ENCODE measurements around the gene FAAH.

The FAAH gene

DNA sequence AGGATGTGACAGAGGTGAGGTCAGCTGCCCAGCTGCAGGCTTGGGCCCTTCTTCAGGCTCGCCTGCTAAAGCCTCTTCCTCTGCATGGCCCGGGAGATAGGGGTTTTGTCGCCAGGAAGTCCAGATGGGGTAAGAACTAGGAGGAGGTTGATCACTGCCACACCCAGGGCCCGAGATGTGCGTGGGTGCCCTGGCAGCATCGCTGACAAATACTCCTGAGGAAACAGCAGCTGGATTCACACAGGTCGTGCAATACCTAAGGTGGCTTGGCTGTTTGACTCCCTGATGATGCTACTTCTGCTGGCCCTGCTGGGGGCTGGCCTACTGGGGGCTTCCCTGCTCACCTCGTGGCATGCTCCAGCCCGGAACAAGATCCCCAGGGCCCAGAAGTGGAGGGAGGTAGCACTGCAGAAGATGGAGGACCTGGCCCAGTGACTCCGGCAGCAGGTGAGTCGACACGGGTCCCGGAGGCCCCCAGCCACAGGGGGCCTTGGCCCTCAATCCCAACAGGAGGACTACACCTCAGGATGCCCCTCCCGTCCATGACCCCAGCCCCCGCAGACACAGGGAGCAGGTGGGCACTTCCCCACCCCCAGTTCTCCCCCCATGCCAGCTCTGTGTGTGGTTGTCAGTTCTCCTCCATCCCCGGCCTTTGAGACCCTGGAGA, 29.6 kb downstream of the FAAH start:
- no peak for DNase-seq

DNA sequence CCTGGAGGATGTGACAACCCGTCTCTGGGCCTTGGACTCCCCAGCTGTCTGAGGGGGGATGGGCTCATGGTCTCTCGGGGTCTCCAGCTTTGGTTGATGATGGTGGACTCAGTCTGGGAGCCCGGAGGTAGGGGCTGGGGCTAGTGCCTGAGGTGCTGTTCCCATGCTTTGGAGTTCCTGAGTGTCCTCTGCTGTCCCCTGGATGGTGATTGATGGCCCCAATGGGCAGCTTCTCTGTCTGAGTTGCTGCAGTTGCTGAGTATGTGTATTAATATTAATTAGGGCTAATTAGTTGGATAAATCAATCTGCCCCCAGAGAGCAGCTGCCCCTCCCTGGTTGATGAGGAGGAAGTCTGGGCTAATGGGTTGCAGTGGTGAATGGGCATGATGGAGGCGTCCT, 30.6 kb downstream of the FAAH start:
- no peak for DNase-seq

DNA sequence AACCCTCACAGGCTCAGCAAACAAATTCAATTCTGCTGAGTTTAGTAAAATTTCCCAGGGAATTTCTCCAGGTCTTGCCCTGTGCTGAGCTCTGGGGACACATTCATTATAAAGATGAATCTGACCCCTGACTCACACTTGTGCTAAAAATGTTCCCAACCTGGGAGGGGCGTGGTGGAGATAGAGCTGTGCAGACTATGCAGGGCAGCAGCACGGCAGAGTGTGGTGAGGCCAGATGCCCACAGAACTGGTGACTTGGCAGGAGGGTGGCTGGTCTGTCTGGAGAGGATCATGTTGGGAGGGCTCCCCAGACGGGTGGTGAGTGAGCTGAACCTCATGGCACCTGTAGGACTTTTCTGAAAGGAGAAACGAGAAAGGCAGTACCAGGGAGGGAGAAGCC, 31.6 kb downstream of the FAAH start:
- no peak for DNase-seq

DNA sequence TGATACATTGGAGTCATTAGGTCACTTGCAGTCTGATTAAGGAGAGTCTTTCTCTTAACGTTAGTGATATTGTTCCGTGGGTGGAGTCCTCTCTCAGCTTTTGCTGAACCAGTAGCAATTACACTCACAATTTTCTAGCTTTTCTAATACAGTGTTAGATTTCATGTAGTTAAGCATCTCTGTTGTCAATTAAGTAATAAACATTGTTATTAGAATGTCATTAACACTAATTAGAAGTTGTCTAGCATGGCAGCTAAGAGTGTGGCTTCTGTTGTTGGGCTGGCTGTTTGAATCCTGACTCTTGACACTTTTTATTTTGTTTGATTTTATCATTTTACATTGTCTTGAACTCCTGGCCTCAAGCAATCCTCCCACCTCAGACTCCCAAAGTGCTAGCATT, 33.4 kb downstream of the FAAH start:
- no peak for DNase-seq

DNA sequence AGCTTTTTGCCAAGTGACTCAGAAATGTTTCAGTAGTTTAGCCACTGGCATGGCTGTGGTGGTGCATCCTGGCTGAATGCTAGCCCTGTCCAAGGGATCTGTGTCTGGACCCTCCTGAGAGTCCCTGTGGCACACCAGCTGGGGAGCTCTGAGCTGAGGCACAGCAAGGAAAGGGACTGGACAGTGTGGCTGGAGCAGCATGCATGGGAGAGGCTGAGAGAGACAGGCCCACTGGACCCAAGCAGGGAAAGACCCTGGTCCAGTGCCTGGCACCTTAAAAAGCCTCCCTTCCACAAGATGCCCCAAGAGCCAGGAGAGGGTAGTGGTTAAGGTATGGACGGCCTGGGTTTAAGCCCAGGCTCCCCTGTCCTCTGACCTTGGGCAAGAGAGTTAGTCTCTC, 35.3 kb downstream of the FAAH start:
- no peak for DNase-seq

DNA sequence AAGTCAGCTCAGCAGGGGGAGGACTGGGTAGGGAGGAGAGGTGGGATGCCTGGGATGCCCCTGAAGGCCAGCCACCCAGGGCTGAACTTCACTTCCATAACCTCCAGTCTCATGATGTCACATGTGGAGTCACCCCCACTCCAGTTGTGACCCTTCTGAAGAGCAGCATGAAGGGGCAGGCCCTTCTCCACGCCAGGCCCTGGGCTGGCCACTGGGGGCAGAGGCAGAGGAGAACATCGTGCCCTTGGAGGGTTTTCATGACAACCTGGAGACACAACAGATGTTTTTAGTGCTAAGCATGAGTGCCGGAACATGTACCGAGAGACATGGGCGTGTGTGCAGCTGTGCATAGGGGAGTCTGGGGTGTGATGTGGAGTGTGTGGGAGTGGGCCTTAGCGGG, 37.6 kb downstream of the FAAH start:
- DNase-seq = no peak

DNA sequence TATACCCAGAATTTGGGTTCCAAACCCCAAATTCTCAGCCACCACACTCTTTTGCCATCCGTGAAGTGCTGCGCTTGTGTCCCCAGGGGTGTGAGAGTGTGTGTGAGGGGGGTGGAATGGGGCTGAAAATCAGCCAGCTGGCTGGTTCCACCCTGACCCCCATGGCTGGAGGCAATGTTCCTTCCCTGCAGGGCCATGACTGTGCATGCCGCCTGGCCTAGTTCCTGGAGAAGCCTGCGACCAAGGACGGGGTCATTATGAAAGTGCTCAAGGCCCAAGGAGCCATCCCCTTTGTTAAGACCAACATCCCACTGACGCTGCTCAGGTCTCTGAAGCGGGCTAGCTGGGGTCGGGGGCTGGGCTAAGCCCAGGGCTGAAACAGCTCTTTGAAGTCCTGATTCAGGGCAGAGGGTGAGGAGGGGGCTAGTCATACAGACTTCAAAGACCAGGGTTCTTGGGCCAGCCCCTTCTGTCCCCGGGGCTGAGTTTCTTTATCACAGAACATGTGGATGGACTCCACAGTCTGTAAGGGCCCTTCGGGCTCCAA, 38.7 kb downstream of the FAAH start:
- DNase-seq = no peak

DNA sequence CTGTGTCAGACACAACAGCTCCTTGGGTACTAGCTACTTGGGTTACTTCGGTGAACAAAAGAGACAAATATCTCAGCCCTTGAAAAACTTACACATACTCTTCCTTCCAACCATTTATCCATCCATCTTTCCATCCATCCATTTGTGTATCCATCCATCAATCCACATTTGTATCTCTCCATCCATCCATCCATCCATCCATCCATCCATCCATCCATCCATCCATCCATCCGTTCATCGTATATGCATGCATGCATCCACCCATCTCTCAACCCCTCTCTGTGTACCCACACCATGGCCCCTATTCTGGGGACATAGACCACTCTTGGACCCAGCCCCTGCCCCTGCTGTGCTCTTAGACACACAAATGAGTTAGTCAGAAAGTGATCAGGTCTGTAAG, 40.2 kb downstream of the FAAH start:
- no peak for DNase-seq

DNA sequence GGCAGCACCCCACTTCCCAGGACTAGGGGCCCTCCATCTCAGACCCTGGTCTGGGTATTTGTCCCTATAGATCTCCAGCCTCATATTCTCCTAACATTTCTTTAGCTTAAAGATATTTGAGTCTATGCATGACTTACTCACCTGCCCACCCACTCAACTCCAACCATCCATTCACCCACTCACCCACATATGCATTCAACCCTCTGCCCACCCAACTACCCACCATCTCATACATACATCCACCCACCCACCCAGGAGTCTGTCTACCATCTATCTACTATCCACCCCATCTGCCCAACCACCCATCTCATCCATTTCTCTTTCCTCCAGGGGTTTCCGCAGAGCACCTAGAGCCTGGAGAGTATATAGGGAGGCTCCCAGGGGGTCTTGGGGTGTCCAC, 42.7 kb downstream of the FAAH start:
- DNase-seq = no peak

DNA sequence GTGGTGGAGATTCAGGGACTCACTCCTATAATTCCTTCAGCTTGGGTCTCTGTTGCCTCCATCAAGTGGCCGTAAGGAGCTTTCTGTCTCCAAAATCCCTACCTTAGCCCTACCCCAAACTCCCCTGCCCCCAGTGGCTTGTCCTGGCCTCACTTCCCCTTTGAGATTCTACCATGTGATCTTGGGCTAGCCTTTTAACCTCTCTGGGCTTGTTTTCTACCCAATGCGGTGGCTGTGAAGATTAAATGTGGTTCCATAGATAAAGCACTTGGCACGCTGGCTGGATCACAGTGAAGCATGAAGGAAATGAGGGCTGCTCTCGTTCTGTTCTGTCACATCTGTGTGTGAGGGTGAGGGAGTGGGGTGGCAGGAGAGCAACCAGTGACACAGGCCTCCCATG, 43.6 kb downstream of the FAAH start:
- DNase-seq = no peak

DNA sequence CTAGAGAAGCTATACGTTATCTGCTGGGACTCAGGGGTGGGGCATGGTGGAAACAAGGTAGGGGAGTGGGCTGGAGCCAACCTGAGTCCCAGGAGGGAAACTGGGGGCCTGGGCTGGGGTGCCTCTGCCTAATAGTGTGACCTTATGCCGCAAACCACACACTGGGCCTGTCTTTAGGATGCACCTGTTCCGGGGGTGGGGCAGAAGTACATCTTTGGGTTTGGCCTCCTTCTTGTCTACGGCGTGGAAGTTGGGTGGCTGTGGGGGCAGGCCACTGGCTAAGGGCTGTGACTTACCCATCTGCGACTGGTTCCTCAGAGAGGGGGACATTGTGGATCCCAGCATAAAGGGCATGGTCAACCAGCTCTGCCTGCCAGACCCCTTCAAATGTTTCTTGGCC, 44.2 kb downstream of the FAAH start:
- DNase-seq = no peak

DNA sequence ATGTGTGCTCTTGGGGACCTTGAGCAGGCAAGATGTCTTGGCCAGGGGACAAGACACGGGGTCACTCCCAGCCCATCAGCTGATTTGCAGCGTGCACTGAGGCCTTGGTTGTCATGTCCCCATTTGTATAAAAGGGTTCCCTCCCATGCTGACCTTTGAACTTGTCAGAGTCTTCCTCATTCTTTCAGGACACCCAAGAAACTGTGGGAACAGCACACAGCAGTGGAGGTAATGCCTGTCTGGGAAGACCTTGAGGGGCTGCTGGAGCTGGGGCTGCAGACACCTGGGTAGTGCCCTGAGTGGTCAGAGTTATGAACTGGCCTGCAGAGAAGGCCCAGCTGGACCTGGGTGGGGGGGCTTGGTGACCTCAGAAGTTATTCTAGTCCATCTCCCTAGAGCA, 46.4 kb downstream of the FAAH start:
- no peak for DNase-seq

DNA sequence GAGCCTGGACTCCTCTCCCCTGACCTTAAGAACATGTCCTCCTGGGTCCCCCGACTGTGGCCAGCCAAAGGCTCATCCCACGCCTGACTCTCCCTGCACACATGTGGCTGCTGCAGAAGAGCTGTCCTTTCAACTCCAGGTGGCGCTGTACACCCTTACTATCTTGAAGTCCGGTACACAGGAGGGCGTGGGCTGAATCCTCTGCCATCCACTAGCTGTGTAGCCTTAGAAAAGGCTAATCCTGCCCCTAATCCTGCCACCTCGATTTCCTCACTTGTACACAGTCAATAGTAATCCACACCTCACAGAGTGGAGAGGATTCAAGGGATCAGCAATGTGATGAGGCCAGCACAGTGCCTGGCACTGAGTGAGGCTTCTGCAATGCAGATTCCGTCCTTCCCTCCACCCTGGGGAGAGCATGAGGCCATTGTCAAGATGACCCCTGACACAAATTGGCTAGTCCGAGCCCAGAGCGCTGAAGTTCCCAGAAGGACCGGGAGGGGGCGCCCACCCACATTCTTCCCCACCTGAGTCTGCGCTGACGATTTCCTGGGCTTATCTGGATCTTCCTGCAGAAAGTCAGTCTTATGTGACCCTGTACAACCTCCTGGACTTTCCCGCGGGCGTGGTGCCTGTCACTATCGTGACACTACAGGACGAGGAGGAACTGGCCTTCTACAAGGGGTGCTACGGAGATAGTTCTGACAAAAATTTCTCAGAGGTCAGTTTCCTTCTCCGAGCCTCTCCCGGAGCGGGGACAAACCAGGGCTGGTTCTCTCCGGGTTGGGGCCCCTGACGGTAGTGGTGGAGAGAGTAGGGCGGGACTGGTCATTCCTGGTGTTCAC, 48.4 kb downstream of the FAAH start:
- peak; percentile 16 to 80 (median 50) for DNase-seq

DNA sequence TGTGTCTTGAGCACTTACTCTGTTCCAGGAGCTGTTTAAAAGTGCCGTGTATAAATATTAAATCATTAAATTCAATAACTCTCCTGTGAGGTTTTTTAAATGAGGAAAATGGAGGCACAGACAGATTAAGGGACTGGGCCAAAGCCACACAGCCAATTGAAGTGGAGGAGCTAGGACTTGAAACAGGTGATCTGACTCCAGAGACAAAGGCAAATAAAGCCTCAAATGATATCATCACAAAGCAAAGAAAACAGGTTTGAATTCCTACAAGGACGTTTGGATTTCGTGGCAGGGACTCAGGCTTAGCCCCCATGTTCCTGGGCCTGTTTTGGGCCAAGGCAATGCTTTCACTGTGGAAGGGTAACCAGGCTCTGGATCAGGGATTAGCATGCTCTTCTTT, 50.3 kb downstream of the FAAH start:
- no peak for DNase-seq

DNA sequence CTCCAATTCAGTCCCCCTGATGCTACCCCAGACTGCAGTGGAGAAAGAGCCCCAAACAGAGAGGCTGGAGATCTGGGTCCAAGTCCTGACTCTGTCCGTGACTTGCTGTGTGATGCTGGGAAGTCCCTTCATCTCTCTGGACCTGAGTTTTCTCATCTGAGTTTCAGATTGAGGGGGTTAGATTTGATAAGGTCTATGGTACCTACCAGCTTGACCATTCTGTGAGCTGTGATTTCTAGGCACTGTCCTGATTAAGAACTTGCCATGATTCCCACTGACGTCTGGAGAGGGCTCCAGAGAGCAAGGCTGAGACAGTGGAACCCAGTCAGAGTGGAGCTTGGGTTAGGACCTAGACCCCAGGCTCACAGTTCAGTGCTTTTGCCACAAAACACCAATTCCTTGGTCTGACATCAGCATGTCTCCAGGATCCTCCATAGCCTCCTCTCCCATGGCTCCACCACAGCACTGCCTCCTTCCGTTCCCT, 51.7 kb downstream of the FAAH start:
- no peak for DNase-seq

DNA sequence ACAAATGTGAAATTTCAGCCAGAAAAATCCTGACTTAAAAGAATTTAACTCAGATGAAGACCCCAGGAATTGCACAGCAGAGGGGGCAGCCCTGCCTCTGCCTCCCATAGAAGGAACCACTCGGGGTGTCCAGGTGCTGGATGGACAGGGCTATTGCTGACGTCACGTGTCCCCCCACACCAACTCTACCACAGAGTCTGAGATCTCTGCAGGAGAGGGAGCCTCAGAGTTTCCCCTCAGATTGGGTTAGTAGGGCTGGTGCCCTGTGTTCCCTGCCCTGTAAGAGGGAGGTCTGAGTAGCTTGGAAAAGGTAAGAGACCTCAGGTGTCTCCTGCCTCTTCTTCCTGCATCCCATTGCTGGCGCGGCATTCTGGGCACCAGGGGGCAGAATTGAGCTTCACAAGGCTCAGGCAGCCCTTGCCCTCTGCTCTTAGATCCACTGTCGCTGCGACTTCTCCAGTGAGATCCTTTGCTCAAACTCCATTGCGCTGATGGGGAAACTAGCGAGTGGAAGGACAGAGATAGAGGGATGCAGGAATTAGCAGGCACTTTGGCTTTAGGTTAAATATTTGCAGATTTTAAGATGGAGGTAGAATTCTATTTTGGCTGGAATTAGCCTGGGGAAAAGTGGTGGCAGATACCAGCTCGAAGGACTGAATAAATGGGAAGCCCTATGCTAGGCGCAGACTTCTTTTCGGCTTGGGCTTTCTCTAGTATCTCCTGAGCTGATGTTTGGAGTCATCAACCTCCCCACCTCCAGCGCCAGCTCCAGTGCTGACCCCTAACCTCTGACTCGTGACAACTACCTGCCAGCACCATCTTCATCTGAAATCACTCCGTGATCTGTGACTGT, 52.8 kb downstream of the FAAH start:
- DNase-seq = peak; percentile 33 to 71 (median 57)

DNA sequence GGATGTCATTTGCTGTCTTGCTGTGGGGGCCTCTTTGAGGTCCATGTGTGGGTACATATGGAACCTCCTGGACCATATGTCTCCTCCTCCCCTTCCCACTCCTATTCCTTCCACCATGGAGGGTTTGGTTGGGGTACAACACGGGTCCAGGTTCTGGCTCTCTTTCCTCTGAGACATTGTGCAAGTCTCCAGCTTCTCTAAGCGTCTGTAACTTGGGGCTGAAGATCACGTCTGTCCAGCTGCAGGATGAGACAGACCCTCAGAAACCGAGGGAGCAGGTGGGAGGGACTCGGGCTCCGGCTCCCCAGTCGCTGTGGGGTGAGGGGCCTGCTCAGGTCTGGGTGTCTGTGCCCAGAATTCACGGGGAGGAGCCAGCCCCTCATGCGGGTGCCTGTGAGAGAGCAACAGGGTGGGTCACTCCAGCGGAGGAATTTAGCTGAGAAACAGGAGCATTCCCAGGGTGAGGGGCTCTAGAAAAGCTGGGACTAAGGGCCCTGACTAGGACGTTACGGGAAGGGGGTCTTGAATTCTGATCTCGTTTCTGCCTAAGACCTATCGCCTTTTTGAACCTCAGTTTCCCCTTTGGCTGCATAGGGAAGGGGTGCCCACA, 53.5 kb downstream of the FAAH start:
- no peak for DNase-seq

DNA sequence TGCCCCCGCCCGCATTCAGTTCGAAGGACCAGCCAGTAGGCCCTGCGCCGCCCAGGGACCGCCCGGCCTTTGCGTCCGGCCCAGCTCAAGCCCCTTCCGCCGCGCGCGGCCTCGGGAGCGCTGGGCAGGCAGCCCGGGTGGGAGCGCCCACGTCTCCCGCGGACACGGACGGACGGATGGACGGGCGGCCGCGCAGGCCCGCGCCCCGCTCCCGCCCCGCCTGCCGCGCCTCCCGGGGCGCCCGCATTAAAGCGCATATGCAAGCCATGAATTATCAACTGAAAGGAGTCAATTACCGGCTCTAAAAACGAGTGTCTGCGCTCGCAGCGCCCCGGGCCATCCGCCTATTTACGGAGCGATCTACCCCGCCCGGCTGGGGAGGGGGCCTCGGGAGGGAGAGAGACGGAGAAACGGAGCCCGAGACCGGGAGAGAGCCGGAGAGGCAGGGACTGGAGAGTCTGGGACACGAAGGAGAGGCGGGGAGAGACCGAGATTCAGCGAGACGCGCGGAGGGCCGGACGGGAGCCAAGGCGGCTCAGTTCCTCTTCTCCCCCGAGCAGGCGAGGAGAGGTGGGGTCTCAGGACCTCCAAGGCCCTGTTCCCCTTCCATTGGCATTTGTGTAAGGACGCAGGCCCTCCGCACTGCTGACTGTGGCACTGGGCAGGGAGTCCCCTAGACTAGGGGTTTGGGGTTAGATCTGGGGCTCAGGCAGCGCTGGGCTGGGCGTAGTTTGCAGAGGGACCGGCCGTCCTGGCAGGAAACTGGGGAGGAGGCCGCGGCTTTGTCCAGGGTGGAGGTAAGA, 54.2 kb downstream of the FAAH start:
- DNase-seq = no peak

DNA sequence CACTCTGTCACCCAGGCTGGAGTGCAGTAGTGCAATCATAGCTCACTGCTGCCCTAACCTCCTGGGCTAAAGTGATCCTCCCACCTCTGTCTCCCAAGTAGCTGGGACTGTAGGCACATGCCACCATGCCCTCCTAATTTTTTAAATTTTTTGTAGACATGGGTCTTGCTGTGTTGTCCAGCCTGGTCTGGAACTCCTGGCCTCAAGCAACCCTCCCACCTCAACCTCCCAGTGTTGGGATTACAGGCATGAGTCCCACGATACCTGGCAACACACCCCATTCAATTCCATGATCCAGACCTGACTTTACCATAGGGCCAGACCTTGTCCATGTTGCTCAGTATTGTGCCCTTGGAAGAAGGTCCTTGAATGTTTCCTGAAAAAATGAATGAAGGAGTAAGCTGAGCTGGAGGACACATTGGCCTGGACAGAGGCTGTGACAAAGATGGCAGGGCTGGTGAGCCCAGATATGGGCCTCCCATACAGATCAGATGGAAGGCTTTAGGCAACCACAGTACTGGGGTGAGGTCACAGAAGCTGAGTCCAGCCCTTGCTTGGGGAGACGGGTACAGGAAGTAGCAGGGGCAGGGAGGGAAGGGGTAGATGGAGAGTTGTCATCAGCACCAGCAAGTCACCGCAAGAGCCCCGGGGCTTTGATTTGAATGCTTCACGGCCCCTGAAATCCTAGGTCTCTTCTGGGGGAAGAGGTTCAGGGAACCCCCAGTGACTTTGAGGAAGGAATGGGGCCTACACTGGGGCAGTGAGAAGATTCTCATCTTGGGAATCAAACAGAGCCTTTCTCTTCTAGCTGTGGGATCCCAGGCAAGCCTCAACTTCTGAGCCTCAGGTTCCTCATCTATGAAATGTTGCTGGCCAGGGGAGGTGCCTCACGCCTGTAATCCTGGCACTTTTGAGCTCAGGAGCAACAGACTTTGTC, 55.4 kb downstream of the FAAH start:
- DNase-seq = no peak

DNA sequence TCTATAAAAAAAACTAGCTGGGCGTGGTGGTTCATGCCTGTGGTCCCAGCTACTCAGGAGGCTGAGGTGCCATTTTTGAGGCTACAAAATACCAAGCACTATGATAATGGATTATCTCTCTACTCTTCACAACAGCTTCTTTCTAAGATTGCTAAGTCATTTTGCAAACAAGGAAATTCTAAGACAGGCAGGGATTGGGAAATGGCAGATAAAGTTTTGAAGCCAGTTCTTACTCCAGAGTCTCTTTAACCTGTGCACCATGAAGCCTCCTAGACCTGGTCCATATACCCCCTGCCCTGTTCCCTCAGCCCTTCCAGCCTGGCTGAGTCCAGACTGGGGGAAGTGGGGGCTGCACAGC, 56.0 kb downstream of the FAAH start:
- no peak for DNase-seq
